WERI-Rb-1 (cell line): ENCODE measurements around the gene ERVH48-1.
"Not testable (repeated sequence)": the region's sequence is repeated elsewhere in the genome, so short reads cannot be mapped to it uniquely, and the experiment has no call there.

ENCODE experiments used
- DNase-seq: peaks from one replicate; pipeline ENCODE4 v3.0.0-alpha.2; 2020
- H3K27ac ChIP-seq: fragments of 250-450 bp; sonication (Bioruptor Pico); 2 replicates; pipeline ENCODE4 v1.5.1; 2020; ENCODE audit warnings: mild to moderate bottlenecking, moderate library complexity
- H3K27me3 ChIP-seq: fragments of 250-450 bp; sonication (Bioruptor Pico); 2 replicates; pipeline ENCODE4 v1.5.1; 2021; ENCODE audit warnings: mild to moderate bottlenecking, low read depth, moderate library complexity; ENCODE audit not compliant: insufficient read depth, severe bottlenecking
- H3K36me3 ChIP-seq: fragments of 250-450 bp; sonication (Bioruptor Pico); 2 replicates; pipeline ENCODE4 v1.5.1; 2020; ENCODE audit warnings: mild to moderate bottlenecking, moderate library complexity
- H3K4me3 ChIP-seq: 2 replicates; pipeline ENCODE4 v1.5.1; 2011; ENCODE audit warnings: low read depth, mild to moderate bottlenecking, control low read depth, low read length
- H3K9me3 ChIP-seq: fragments of 250-450 bp; sonication (Bioruptor Pico); 2 replicates; pipeline ENCODE4 v1.5.1; 2021; ENCODE audit warnings: mild to moderate bottlenecking, moderate library complexity; ENCODE audit not compliant: severe bottlenecking
- TF ChIP-seq, protein P1 (sequence below): IDR thresholded peaks from 2 replicates; pipeline ENCODE4 v1.5.1; 2011; ENCODE audit warnings: low read depth, mild to moderate bottlenecking, control low read depth, inconsistent platforms, low read length

Gene ERVH48-1

DNA sequence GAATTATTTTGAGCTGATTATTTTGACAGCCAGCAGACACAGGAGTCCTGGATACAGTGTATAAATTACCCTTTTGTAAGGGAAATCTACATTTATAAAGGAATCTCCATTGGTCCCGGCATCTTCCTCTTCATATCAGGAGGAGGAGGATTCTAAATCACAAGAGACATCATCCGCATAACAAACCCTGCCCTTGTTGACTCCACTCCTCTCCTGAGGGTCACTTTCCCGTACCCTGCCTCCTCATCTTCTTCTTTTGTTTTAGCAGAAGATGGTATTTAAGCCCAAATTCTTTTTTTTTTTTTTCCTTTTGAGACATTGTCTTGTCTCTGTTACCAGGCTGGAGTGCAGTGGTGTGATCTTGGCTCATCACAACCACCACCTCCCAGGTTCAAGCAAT is 34.3 kb upstream of the ERVH48-1 start:
- DNase-seq = no peak

DNA sequence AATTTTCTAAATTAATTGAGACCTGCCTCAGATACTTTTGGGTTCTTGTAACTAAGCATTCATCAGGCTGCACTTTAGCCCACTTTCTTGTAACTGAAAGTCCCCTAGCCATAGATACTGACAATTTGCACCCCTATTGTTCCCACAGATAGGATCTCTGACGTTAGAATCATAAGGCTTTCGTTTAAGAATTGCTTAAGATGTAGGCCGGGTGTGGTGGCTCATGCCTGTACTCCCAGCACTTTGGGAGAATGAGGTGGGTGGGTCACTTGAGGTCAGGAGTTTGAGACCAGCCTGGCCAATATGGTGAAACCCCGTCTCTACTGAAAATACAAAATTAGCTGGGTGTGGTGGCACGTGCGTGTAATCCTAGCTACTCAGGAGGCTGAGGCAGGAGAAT is 32.7 kb upstream of the ERVH48-1 start:
- not testable (repeated sequence) for H3K9me3 ChIP-seq, H3K27me3 ChIP-seq, H3K27ac ChIP-seq, DNase-seq, H3K4me3 ChIP-seq, H3K36me3 ChIP-seq

More for the DNA sequence above, 34.3 kb upstream of the ERVH48-1 start:
- no peak overlapping the region for H3K27ac ChIP-seq
- no peak overlapping the region for H3K4me3 ChIP-seq
- H3K36me3 ChIP-seq = no peaks in the 10 kb centered on the region
- H3K27me3 ChIP-seq = no peaks in the 10 kb centered on the region
- peaks cover 5% of the 10 kb centered on the region for H3K9me3 ChIP-seq
- TF ChIP-seq, protein P1, sequence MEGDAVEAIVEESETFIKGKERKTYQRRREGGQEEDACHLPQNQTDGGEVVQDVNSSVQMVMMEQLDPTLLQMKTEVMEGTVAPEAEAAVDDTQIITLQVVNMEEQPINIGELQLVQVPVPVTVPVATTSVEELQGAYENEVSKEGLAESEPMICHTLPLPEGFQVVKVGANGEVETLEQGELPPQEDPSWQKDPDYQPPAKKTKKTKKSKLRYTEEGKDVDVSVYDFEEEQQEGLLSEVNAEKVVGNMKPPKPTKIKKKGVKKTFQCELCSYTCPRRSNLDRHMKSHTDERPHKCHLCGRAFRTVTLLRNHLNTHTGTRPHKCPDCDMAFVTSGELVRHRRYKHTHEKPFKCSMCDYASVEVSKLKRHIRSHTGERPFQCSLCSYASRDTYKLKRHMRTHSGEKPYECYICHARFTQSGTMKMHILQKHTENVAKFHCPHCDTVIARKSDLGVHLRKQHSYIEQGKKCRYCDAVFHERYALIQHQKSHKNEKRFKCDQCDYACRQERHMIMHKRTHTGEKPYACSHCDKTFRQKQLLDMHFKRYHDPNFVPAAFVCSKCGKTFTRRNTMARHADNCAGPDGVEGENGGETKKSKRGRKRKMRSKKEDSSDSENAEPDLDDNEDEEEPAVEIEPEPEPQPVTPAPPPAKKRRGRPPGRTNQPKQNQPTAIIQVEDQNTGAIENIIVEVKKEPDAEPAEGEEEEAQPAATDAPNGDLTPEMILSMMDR = no peak

DNA sequence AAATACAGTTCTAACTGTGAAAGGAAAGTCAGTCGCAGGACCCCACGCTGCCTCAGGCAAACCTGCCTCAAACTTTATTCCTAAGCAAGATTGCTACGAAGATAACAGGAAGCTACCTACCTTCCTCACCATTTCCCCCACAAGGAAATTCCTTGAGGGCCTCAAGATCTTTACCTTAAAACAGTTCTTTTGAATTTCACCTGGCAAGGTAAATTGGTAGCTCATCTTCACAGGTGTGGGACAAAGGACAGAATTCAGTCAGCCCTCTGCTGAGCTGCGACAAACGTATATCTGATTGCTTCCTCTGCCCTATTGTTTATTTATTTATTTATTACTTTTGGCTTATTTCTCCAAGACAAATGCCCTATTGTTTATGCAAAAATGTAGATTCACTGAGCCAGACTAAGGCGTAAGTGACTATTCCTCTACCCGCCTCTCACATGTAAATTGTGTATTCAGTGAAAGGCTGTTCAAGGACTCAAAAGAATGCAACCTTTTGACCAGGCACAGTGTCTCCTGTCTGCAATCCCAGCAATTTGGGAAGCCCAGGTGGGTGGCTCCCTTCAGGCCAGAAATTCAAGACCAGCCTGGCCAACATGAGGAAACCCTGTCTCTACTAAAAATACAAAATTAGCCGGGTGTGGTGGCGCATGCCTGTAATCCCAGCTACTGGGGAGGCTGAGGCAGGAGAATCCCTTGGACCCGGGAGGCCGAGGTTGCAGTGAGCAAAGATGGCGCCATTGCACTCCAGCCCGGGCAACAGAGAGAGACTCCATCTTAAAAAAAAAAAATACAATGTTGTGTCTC is 31.6 kb upstream of the ERVH48-1 start:
- Histone ChIP-seq H3K27ac (no peak overlapping the region), H3K4me3 (no peak overlapping the region), H3K9me3 (peaks cover 5% of the 10 kb centered on the region), H3K36me3 (no peaks in the 10 kb centered on the region), H3K27me3 (no peaks in the 10 kb centered on the region)
- no peak for DNase-seq
- TF ChIP-seq, protein P1 = no peak

DNA sequence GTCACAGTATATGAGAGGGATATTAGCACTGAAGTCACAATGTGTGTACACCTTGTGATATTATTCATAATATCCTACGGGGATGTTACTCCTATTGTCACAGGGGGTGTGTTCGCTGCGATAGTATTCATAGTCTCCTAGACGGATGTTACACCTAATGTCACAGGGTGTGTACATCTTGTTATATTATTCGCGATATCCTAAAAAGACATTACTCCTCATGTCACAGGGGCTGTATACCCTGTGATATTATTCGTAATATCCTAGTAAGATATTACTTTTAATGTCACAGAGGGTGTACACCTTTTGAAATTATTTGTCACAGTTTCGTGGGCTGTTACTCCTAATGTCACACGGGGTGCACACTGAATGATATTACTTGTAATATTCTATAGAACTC is 25.8 kb upstream of the ERVH48-1 start:
- H3K27ac ChIP-seq, H3K27me3 ChIP-seq, DNase-seq, H3K4me3 ChIP-seq, H3K36me3 ChIP-seq, H3K9me3 ChIP-seq: not testable (repeated sequence)

DNA sequence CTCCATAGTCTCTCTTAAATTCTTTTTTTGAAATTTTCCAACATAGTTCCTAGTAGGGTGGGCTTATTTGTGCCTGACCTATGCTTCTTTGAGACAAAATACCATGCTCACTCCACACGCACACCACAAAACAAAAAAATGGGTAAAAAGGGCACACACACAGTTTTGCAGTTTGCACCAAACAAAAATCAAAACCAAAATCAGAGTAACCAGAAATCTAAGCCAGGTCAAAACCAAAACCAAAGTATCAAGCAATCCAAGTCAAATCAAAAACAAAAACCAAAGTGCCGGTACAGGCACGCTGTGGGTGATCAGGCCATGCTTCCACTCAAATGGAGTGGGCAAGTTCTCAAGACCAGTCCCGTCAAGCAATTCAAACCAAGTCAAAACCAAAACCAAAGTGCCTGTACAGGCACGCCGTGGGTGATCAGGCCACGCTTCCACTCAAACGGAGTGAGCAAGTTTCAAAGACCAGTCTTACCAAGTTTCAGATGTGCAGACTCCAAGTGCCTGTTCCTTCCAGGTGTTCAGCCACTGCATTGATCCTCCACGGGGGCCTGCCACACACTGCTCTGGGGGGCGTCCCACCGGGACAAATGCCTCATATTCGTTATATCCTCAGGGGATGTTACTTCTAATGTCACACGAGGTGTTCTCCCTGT is 23.8 kb upstream of the ERVH48-1 start:
- H3K36me3 ChIP-seq, H3K27me3 ChIP-seq, H3K4me3 ChIP-seq, H3K9me3 ChIP-seq, H3K27ac ChIP-seq, DNase-seq: not testable (repeated sequence)

DNA sequence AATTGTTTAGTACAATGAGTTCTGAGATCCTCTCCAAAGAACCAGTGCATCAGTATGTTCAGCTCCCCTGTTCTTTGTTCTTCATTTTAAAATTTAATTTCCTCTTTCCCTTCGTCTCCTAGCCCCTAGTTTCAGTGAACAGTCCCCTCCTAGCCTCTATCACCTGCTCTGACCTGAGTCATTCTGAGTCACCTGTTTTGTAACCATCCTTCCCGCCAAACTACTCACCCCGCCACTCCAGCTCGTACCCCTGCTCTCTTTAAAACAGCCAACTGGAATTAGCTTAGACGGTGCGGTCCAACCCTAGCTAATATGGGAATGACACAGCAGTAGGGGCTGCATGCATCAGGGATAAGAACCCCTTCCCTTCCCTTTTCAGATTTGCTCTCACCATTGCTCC is 16.8 kb upstream of the ERVH48-1 start:
- no peaks in the 10 kb centered on the region for H3K27me3 ChIP-seq
- TF ChIP-seq, protein P1 = no peak
- no peak for DNase-seq
- H3K4me3 ChIP-seq = no peak overlapping the region
- no peak overlapping the region for H3K27ac ChIP-seq
- H3K36me3 ChIP-seq = no peaks in the 10 kb centered on the region
- peaks cover 4% of the 10 kb centered on the region for H3K9me3 ChIP-seq

DNA sequence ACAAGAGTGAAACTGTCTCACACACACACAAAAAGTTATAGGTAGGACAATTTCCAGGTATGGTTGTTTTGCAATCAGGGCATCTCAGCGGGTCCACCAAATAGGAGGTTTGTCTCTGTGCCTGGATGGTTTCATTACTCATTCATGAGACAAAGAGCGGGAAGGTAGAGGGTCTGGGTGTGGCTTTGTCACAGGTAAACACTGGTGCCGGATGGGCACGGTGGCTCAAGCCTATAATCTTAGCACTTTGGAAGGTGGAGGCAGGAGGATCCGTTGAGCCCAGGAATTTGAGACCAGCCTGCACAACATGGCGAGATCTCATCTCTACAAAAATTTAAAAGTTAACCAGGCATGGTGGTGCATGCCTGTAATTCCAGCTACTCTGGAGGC is 16.3 kb upstream of the ERVH48-1 start:
- H3K4me3 ChIP-seq = no peak overlapping the region
- H3K27ac ChIP-seq = no peak overlapping the region
- no peaks in the 10 kb centered on the region for H3K27me3 ChIP-seq
- peaks cover 4% of the 10 kb centered on the region for H3K9me3 ChIP-seq
- TF ChIP-seq, protein P1 = no peak
- DNase-seq = no peak
- H3K36me3 ChIP-seq = no peaks in the 10 kb centered on the region
